IMR-90 (cell line): ENCODE data around the gene CPED1. TPM values are rescaled to one million over a fixed set of nuclear protein-coding genes. Genes with fewer than 3 reads are reported as not detected.

Experiments used
- ATAC-seq: fragments of 200-7000 bp; cut with Tn5 transposase; 2 replicates; pipeline ENCODE4 v1.9.1; 2020; ENCODE audit warnings: low read depth, mild to moderate bottlenecking, moderate library complexity
- BruUV-seq: library from RNA; stranded (reverse); fragments of 400-500 nt; replicated peaks from 2 replicates; lab custom pipeline; 2021; lab: Mats Ljungman, UMichigan
- CTCF ChIA-PET: fragments of 300-600 bp; formaldehyde crosslinking; extraction: SDS; loops from one replicate; lab custom pipeline; 2021; ENCODE audit warnings: antibody characterized with exemption; lab: Yijun Ruan, JAX
- POLR2A ChIA-PET: fragments of 300-600 bp; sonication (Branson Sonifier 250); formaldehyde crosslinking; loops from one replicate; lab custom pipeline; 2022; ENCODE audit warnings: antibody characterized with exemption; ENCODE audit not compliant: unreplicated experiment; lab: Charles Lee
- DNase-seq: peaks from one replicate; pipeline ENCODE4 v3.0.0; 2013
- H2AFZ ChIP-seq: replicated peaks from 2 replicates; pipeline ENCODE3; 2013; ENCODE audit warnings: low read length, mild to moderate bottlenecking; ENCODE audit not compliant: poor library complexity
- H2AK5ac ChIP-seq: 2 replicates; pipeline ENCODE4 v1.6.1; 2013; ENCODE audit warnings: low read depth, low read length, inconsistent platforms
- H2AK9ac ChIP-seq: replicated peaks from 2 replicates; pipeline ENCODE3; 2013; ENCODE audit warnings: mild to moderate bottlenecking, low read depth, low read length, moderate library complexity; ENCODE audit not compliant: poor library complexity
- H2BK120ac ChIP-seq: 2 replicates; pipeline ENCODE4 v1.6.1; 2013; ENCODE audit warnings: low read depth, low read length, inconsistent platforms
- H2BK15ac ChIP-seq: 3 replicates; pipeline ENCODE4 v1.6.1; 2013; ENCODE audit warnings: low read depth, low read length, inconsistent platforms
- H2BK20ac ChIP-seq: 2 replicates; pipeline ENCODE4 v1.6.1; 2013; ENCODE audit warnings: low read depth, mild to moderate bottlenecking, inconsistent platforms, low read length, moderate library complexity
- H2BK5ac ChIP-seq: 2 replicates; pipeline ENCODE4 v1.6.1; 2013; ENCODE audit warnings: mild to moderate bottlenecking, low read depth, low read length, inconsistent platforms; ENCODE audit not compliant: poor library complexity, severe bottlenecking
- H3K14ac ChIP-seq: replicated peaks from 2 replicates; pipeline ENCODE4 v1.6.1; 2013; ENCODE audit warnings: low read depth, low read length, inconsistent platforms
- H3K18ac ChIP-seq: 2 replicates; pipeline ENCODE4 v1.6.1; 2013; ENCODE audit warnings: low read depth, low read length, control low read depth
- H3K23ac ChIP-seq: 2 replicates; pipeline ENCODE4 v1.6.1; 2013; ENCODE audit warnings: low read depth, low read length, inconsistent platforms
- H3K27ac ChIP-seq: 2 replicates; pipeline ENCODE4 v1.5.1; 2013; ENCODE audit warnings: mild to moderate bottlenecking, control low read depth, low read length; ENCODE audit not compliant: insufficient read depth
- H3K27me3 ChIP-seq: 2 replicates; pipeline ENCODE4 v1.6.1; 2013; ENCODE audit warnings: low read length; ENCODE audit not compliant: control insufficient read depth, insufficient read depth
- H3K36me3 ChIP-seq: 2 replicates; pipeline ENCODE4 v1.6.1; 2013; ENCODE audit warnings: low read length, mixed read lengths; ENCODE audit not compliant: control insufficient read depth, insufficient read depth
- H3K4ac ChIP-seq: 2 replicates; pipeline ENCODE4 v1.6.1; 2013; ENCODE audit warnings: low read depth, low read length, inconsistent platforms
- H3K4me1 ChIP-seq: 2 replicates; pipeline ENCODE4 v1.6.1; 2013; ENCODE audit warnings: low read length, mixed read lengths; ENCODE audit not compliant: control insufficient read depth, insufficient read depth
- H3K4me2 ChIP-seq: 2 replicates; pipeline ENCODE4 v1.6.1; 2013; ENCODE audit warnings: low read depth, mild to moderate bottlenecking, control low read depth, low read length, moderate library complexity
- H3K4me3 ChIP-seq: 2 replicates; pipeline ENCODE4 v1.5.1; 2013; ENCODE audit warnings: low read depth, mild to moderate bottlenecking, control low read depth, low read length, moderate library complexity; ENCODE audit not compliant: insufficient read depth
- H3K56ac ChIP-seq: 2 replicates; pipeline ENCODE4 v1.6.1; 2013; ENCODE audit warnings: low read length, inconsistent platforms; ENCODE audit not compliant: insufficient read depth; ENCODE audit errors: extremely low read depth
- H3K79me1 ChIP-seq, 2 experiments: 2 replicates each; pipeline ENCODE4 v1.6.1; 2013; ENCODE audit warnings: low read length in 2 of 2, inconsistent platforms in 1 of 2, low read depth in 1 of 2
- H3K9ac ChIP-seq: 2 replicates; pipeline ENCODE4 v1.6.1; 2013; ENCODE audit warnings: low read depth, low read length, control low read depth
- H3K9me1 ChIP-seq: 2 replicates; pipeline ENCODE4 v1.6.1; 2013; ENCODE audit warnings: low read length, inconsistent platforms; ENCODE audit not compliant: insufficient read depth
- H3K9me3 ChIP-seq: 2 replicates; pipeline ENCODE4 v1.6.1; 2013; ENCODE audit warnings: low read length; ENCODE audit not compliant: control insufficient read depth, insufficient read depth
- H4K20me1 ChIP-seq: 2 replicates; pipeline ENCODE4 v1.6.1; 2013; ENCODE audit warnings: low read length, inconsistent platforms; ENCODE audit not compliant: insufficient read depth
- H4K5ac ChIP-seq: 2 replicates; pipeline ENCODE4 v1.6.1; 2013; ENCODE audit warnings: mild to moderate bottlenecking, low read depth, low read length, control low read depth
- H4K8ac ChIP-seq, 2 experiments: 2 replicates each; pipeline ENCODE4 v1.6.1; 2013; ENCODE audit warnings: low read depth in 2 of 2, low read length in 2 of 2, control low read depth in 1 of 2, inconsistent platforms in 1 of 2
- H4K91ac ChIP-seq: 2 replicates; pipeline ENCODE4 v1.6.1; 2013; ENCODE audit warnings: low read depth, low read length, inconsistent platforms; ENCODE audit not compliant: insufficient read depth
- BHLHE40 ChIP-seq: fragments of 150-350 bp; IDR thresholded peaks from 2 replicates; pipeline ENCODE4 v1.6.1; 2016; ENCODE audit warnings: mild to moderate bottlenecking, low read depth, low read length
- CEBPB ChIP-seq: IDR thresholded peaks from 2 replicates; pipeline ENCODE4 v1.6.1; 2012; ENCODE audit warnings: low read depth, low read length, improper control_type of control experiment
- CHD1 ChIP-seq: IDR thresholded peaks from 2 replicates; pipeline ENCODE4 v1.6.1; 2012; ENCODE audit warnings: low read depth, low read length, improper control_type of control experiment
- CTCF ChIP-seq: conservative IDR thresholded peaks from 2 replicates; pipeline ENCODE4 v1.5.1; 2012; ENCODE audit warnings: mild to moderate bottlenecking, low read depth, low read length, improper control_type of control experiment
- ELK1 ChIP-seq: fragments of 150-350 bp; IDR thresholded peaks from 2 replicates; pipeline ENCODE4 v1.6.1; 2016; ENCODE audit warnings: low read depth, mild to moderate bottlenecking, low read length, moderate library complexity, borderline replicate concordance
- FOS ChIP-seq: fragments of 150-350 bp; IDR thresholded peaks from 2 replicates; pipeline ENCODE4 v1.6.1; 2016; ENCODE audit warnings: low read depth, low read length
- MAFK ChIP-seq: IDR thresholded peaks from 2 replicates; pipeline ENCODE4 v1.6.1; 2012; ENCODE audit warnings: low read depth, low read length, improper control_type of control experiment
- MAZ ChIP-seq: IDR thresholded peaks from 2 replicates; pipeline ENCODE4 v1.6.1; 2012; ENCODE audit warnings: low read depth, mild to moderate bottlenecking, low read length, improper control_type of control experiment, moderate library complexity, borderline replicate concordance
- RFX5 ChIP-seq: IDR thresholded peaks from 2 replicates; pipeline ENCODE4 v1.8.0; 2012; ENCODE audit warnings: low read depth, mild to moderate bottlenecking, low read length, moderate library complexity
- USF2 ChIP-seq: fragments of 150-350 bp; IDR thresholded peaks from 2 replicates; pipeline ENCODE4 v1.6.1; 2017; ENCODE audit warnings: mild to moderate bottlenecking, antibody characterized with exemption, low read length, low read depth
- WGBS, 2 experiments: methylation state at CpG; one replicate each; pipeline versions ENCODE4 v1.1.5 to v1.1.7; 2013; ENCODE audit warnings: missing lambda C conversion rate in 2 of 2; ENCODE audit not compliant: insufficient read length in 1 of 2; ENCODE audit errors: extremely low coverage in 2 of 2; 5-methylcytosine and 5-hydroxymethylcytosine counted together
- dilution Hi-C: fragments of 300-500 bp; cut with HindIII; formaldehyde crosslinking; loops from one replicate; pipeline ENCODE4 v1.14.3; 2018; ENCODE audit warnings: low sequenced_read_pairs; ENCODE audit not compliant: unreplicated experiment
- in situ Hi-C: fragments of 300-500 bp; cut with MboI; formaldehyde crosslinking; loops from 3 replicates; pipeline ENCODE4 v1.14.3; 2019; ENCODE audit warnings: low sequenced_read_pairs, inconsistent platforms, mixed read lengths
- intact Hi-C: fragments of 100-400 bp; cut with micrococcal nuclease; formaldehyde crosslinking; loops from 2 replicates; pipeline ENCODE4 v1.10.0; 2022
- polyA plus RNA-seq, 3 experiments: library from polyadenylated mRNA; depleted of rRNA; stranded (reverse); fragments of >200 nt; gene quantifications; 2 replicates each; pipeline ENCODE4 v1.2.3, GENCODE V29; 2012; ENCODE audit warnings: low replicate concordance in 1 of 3
- total RNA-seq: library from RNA; depleted of rRNA; stranded (reverse); fragments of >200 nt; gene quantifications from 2 replicates; pipeline ENCODE4 v1.2.3, GENCODE V29; 2012

Gene CPED1
- total and polyA plus RNA-seq, 2 of the 4 experiments (the other 2 are of a cell fraction): 31.2 to 96.8 TPM

GRCh38 chr7:121153411-121153810 is 164.9 kb downstream of the CPED1 start:
- POLR2A ChIA-PET: no interaction called here

More at GRCh38 chr7:121153411-121153810, 164.9 kb downstream of the CPED1 start:
- no peak overlapping the region for H4K8ac ChIP-seq
- H2BK20ac ChIP-seq: no peak overlapping the region
- no peak overlapping the region for H2AK5ac ChIP-seq
- WGBS, 2 experiments: no CpG with 5 or more reads among the region's 1 CpG
- no peak overlapping the region for H3K56ac ChIP-seq
- H2BK5ac ChIP-seq: no peak overlapping the region
- peaks cover 0 to 5% of the 10 kb centered on the region in 2 experiments; a peak in 2 of 4 replicates for H3K79me1 ChIP-seq
- CTCF ChIA-PET: no interaction called here
- H3K36me3 ChIP-seq: peaks cover 3% of the 10 kb centered on the region
- ATAC-seq (no peak), DNase-seq (no peak)
- H3K4me1 ChIP-seq: no peaks in the 10 kb centered on the region
- H3K4me3 ChIP-seq: no peak overlapping the region
- intact Hi-C loops: no loop called here
- no peak overlapping the region for H3K4me2 ChIP-seq
- H2BK120ac ChIP-seq: no peak overlapping the region
- H3K14ac ChIP-seq: no peak overlapping the region
- no peak overlapping the region for H2AFZ ChIP-seq
- no peak overlapping the region for H4K91ac ChIP-seq
- no peak overlapping the region for H3K27ac ChIP-seq
- in situ Hi-C loops: no loop called here
- no peak overlapping the region for H3K9ac ChIP-seq
- BruUV-seq: no TSS peak
- H3K18ac ChIP-seq: no peak overlapping the region
- H2BK15ac ChIP-seq: no peak overlapping the region
- peaks cover 2% of the 10 kb centered on the region; the same call in 1 of the 2 replicates for H3K9me1 ChIP-seq
- no peaks in the 10 kb centered on the region for H3K27me3 ChIP-seq
- dilution Hi-C loops: no loop called here
- H4K5ac ChIP-seq: no peak overlapping the region
- H3K9me3 ChIP-seq: no peaks in the 10 kb centered on the region
- H3K23ac ChIP-seq: no peak overlapping the region
- no peaks in the 10 kb centered on the region for H4K20me1 ChIP-seq
- H2AK9ac ChIP-seq: no peak overlapping the region
- TF ChIP-seq BHLHE40 (no peak), FOS (no peak), CTCF (no peak), MAZ (no peak), RFX5 (no peak), ELK1 (no peak), USF2 (no peak), CEBPB (no peak), MAFK (no peak), CHD1 (no peak)
- H3K4ac ChIP-seq: no peak overlapping the region
